ENCODE data around the gene SOBP. TPM values are rescaled to one million over a fixed set of nuclear protein-coding genes. Genes with fewer than 3 reads are reported as not detected.
A peak's percentile ranks its signal among the peaks of the same experiment; 100 is the strongest.

The SOBP gene
- total and polyA plus RNA-seq, 2 experiments from 2014 or later: 1.5 to 3.0 TPM

- TF ChIP-seq CTCF (conservative IDR thresholded peaks at IDR 0.05; ENCODE audit: low read depth in 2 of 2): no peak
- TF ChIP-seq NANOG (IDR thresholded peaks at IDR 0.05; ENCODE audit: borderline replicate concordance): no peak
- TF ChIP-seq POLR2AphosphoS5 (IDR thresholded peaks at IDR 0.05; ENCODE audit: low read depth): no peak
Measured at GRCh38 chr6:107662333-107662732, 172.4 kb downstream of the SOBP start (continued).

GRCh38 chr6:107663308-107663707 lies 173.4 kb downstream of the SOBP start:
- H3K9me3 Mint-ChIP-seq: no peaks in the 10 kb centered on the region; the same call in 2 of the 3 replicates

More at GRCh38 chr6:107663308-107663707, 173.4 kb downstream of the SOBP start:
- TF ChIP-seq CTCF (conservative IDR thresholded peaks at IDR 0.05; ENCODE audit: low read depth in 2 of 2) (peak; percentile 6 to 36; a peak in 2 of 4 replicates), ZNF462 (CRISPR knock-in tag; IDR thresholded peaks at IDR 0.05) (no peak), ETS1 (IDR thresholded peaks at IDR 0.05) (no peak), JUNB (IDR thresholded peaks at IDR 0.05; ENCODE audit: unreplicated experiment) (no peak), ZNF331 (CRISPR knock-in tag; IDR thresholded peaks at IDR 0.05; ENCODE audit: low read depth) (no peak), EZH2phosphoT487 (IDR thresholded peaks at IDR 0.05; ENCODE audit: unreplicated experiment) (no peak)
- Mint-ChIP-seq H3K4me1 (peaks cover 41% of the 10 kb centered on the region), H3K4me3 (no peak overlapping the region; the same call in 2 of the 3 replicates), H3K27ac (no peak overlapping the region), H3K36me3 (ENCODE audit: low read depth) (no peaks in the 10 kb centered on the region), H3K27me3 (ENCODE audit: insufficient read depth, low read depth, poor library complexity) (peaks cover 7% of the 10 kb centered on the region)
- no peaks in the 10 kb centered on the region for H3K36me3 ChIP-seq (ENCODE audit: insufficient read depth)
- H3K4me3 ChIP-seq: no peak overlapping the region
- no peak overlapping the region for H2AFZ ChIP-seq
- no peak overlapping the region for H3K27ac ChIP-seq (ENCODE audit: low read depth)
- ATAC-seq: peak; percentile 32; the same call in 2 of the 3 replicates
- H3K4me2 ChIP-seq: no peak overlapping the region
- no peaks in the 10 kb centered on the region for H3F3A ChIP-seq (replicated peaks; ENCODE audit: low read depth)
- no peaks in the 10 kb centered on the region for H4K20me1 ChIP-seq (replicated peaks; ENCODE audit: insufficient read depth)
- H3K4me1 ChIP-seq (ENCODE audit: insufficient read depth): peaks cover 42% of the 10 kb centered on the region
- H3K27me3 ChIP-seq (ENCODE audit: insufficient read depth): no peaks in the 10 kb centered on the region
- H3K9me2 ChIP-seq (ENCODE audit: insufficient read depth): peaks cover 21% of the 10 kb centered on the region
- no peak for DNase-seq (ENCODE audit: low spot score)
- no peaks in the 10 kb centered on the region for H3K79me2 ChIP-seq (replicated peaks; ENCODE audit: insufficient read depth)
